ENCODE data around the gene MRPL36.

MRPL36 gene

GRCh38 chr5:1806199-1806598 is 6.6 kb upstream of the MRPL36 start:
- TF ChIP-seq CTCF (IDR thresholded peaks at IDR 0.05; ENCODE audit: low read depth, low read length, missing control alignments): no peak
- Histone ChIP-seq H3K27me3 (replicated peaks) (no peaks in the 10 kb centered on the region), H3K27ac (no peak overlapping the region), H3K36me3 (replicated peaks) (peaks cover 58% of the 10 kb centered on the region), H3K4me3 (ENCODE audit: low read depth, low read length) (no peak overlapping the region)
- in situ Hi-C loops (cut with HindIII; ENCODE audit: low pct_ligation_motif_present, low sequenced_read_pairs): no loop called here
- DNase-seq: no peak

GRCh38 chr5:1805736-1806135 is 6.1 kb upstream of the MRPL36 start:
- Histone ChIP-seq H3K4me3 (ENCODE audit: low read depth, low read length) (no peak overlapping the region), H3K27me3 (replicated peaks) (no peaks in the 10 kb centered on the region), H3K36me3 (replicated peaks) (peaks cover 58% of the 10 kb centered on the region), H3K27ac (no peak overlapping the region)
- no peak for TF ChIP-seq CTCF (IDR thresholded peaks at IDR 0.05; ENCODE audit: low read depth, low read length, missing control alignments)
- DNase-seq: no peak
- in situ Hi-C loops (cut with HindIII; ENCODE audit: low pct_ligation_motif_present, low sequenced_read_pairs): no loop called here

- no peak overlapping the region for H3K4me3 ChIP-seq (ENCODE audit: low read depth, low read length)
- peaks cover 58% of the 10 kb centered on the region for H3K36me3 ChIP-seq (replicated peaks)
- DNase-seq: no peak
- H3K27me3 ChIP-seq (replicated peaks): no peaks in the 10 kb centered on the region
- no peak for TF ChIP-seq CTCF (IDR thresholded peaks at IDR 0.05; ENCODE audit: low read depth, low read length, missing control alignments)
- in situ Hi-C loops (cut with HindIII; ENCODE audit: low pct_ligation_motif_present, low sequenced_read_pairs): no loop called here
- no peak overlapping the region for H3K27ac ChIP-seq
These were observed 5.7 kb upstream of the MRPL36 start for GRCh38 chr5:1805326-1805725.

- in situ Hi-C loops (cut with HindIII; ENCODE audit: low pct_ligation_motif_present, low sequenced_read_pairs): no loop called here
- Histone ChIP-seq H3K27me3 (replicated peaks) (no peaks in the 10 kb centered on the region), H3K36me3 (replicated peaks) (peaks cover 50% of the 10 kb centered on the region), H3K4me3 (ENCODE audit: low read depth, low read length) (no peak overlapping the region), H3K27ac (no peak overlapping the region)
- DNase-seq: no peak
- TF ChIP-seq CTCF (IDR thresholded peaks at IDR 0.05; ENCODE audit: low read depth, low read length, missing control alignments): no peak
These were observed 4.5 kb upstream of the MRPL36 start for GRCh38 chr5:1804001-1804690.

- peaks cover 53% of the 10 kb centered on the region for H3K36me3 ChIP-seq (replicated peaks)
- no peak for DNase-seq
- in situ Hi-C loops (cut with HindIII; ENCODE audit: low pct_ligation_motif_present, low sequenced_read_pairs): no loop called here
These were observed 3.6 kb upstream of the MRPL36 start for GRCh38 chr5:1803192-1803591.

More at GRCh38 chr5:1803192-1803591, 3.6 kb upstream of the MRPL36 start:
- TF ChIP-seq CTCF (IDR thresholded peaks at IDR 0.05; ENCODE audit: low read depth, low read length, missing control alignments): no peak
- Histone ChIP-seq H3K4me3 (ENCODE audit: low read depth, low read length) (no peak overlapping the region), H3K27me3 (replicated peaks) (no peaks in the 10 kb centered on the region), H3K27ac (no peak overlapping the region)
